DOHH2 (cell line): ENCODE results near the gene ADAM10.

Source experiments
- H3F3A ChIP-seq: fragments of 200-600 bp; sonication (generic), shearing (Covaris generic); 2 replicates; pipeline ENCODE4 v1.6.0; 2016; ENCODE audit warnings: antibody characterized with exemption, mild to moderate bottlenecking; ENCODE audit not compliant: control insufficient read depth, insufficient read depth
- H3K27ac ChIP-seq: fragments of 200-600 bp; sonication (generic); 2 replicates; pipeline ENCODE4 v1.5.1; 2014; ENCODE audit warnings: low read depth, mild to moderate bottlenecking, low read length, moderate library complexity
- H3K27me3 ChIP-seq: fragments of 200-600 bp; sonication (generic); 2 replicates; pipeline ENCODE4 v1.6.1; 2014; ENCODE audit warnings: mild to moderate bottlenecking, low read length, mixed read lengths; ENCODE audit not compliant: control insufficient read depth
- H3K36me3 ChIP-seq: fragments of 200-600 bp; sonication (generic); 2 replicates; pipeline ENCODE4 v1.6.1; 2014; ENCODE audit warnings: mild to moderate bottlenecking, low read length, moderate library complexity, mixed read lengths; ENCODE audit not compliant: control insufficient read depth
- H3K4me1 ChIP-seq: fragments of 200-600 bp; sonication (generic); 2 replicates; pipeline ENCODE4 v1.6.1; 2014; ENCODE audit warnings: mild to moderate bottlenecking, low read length, mixed read lengths; ENCODE audit not compliant: control insufficient read depth
- H3K4me2 ChIP-seq: fragments of 200-600 bp; sonication (generic); 2 replicates; pipeline ENCODE4 v1.6.0; 2014; ENCODE audit warnings: mild to moderate bottlenecking, low read length, moderate library complexity
- H3K4me3 ChIP-seq: fragments of 200-600 bp; sonication (generic); 2 replicates; pipeline ENCODE4 v1.5.1; 2014; ENCODE audit warnings: mild to moderate bottlenecking, low read length, mixed read lengths
- H3K79me2 ChIP-seq: fragments of 200-600 bp; sonication (generic); 2 replicates; pipeline ENCODE4 v1.6.1; 2014; ENCODE audit warnings: mild to moderate bottlenecking, low read length, mixed read lengths; ENCODE audit not compliant: control insufficient read depth
- H3K9me2 ChIP-seq: fragments of 200-600 bp; sonication (generic); replicated peaks from 2 replicates; pipeline ENCODE4 v1.6.1; 2014; ENCODE audit warnings: mild to moderate bottlenecking, low read length, mixed read lengths; ENCODE audit not compliant: control insufficient read depth
- H3K9me3 ChIP-seq: fragments of 200-600 bp; sonication (generic); 2 replicates; pipeline ENCODE4 v1.6.1; 2014; ENCODE audit warnings: antibody characterized with exemption, low read length, mixed read lengths; ENCODE audit not compliant: control insufficient read depth, insufficient read depth
- H4K20me1 ChIP-seq: fragments of 200-600 bp; sonication (generic); 2 replicates; pipeline ENCODE4 v1.6.0; 2014; ENCODE audit warnings: low read depth, mild to moderate bottlenecking, antibody characterized with exemption, low read length, moderate library complexity; ENCODE audit not compliant: control insufficient read depth, insufficient read depth
- CTCF ChIP-seq: fragments of 200-600 bp; sonication (generic); IDR thresholded peaks from one replicate; pipeline ENCODE4 v1.5.1; 2014; ENCODE audit warnings: antibody characterized with exemption, mild to moderate bottlenecking, low read depth, low read length; ENCODE audit not compliant: poor library complexity, severe bottlenecking
- EZH2phosphoT487 ChIP-seq: fragments of 200-600 bp; sonication (generic); IDR thresholded peaks from 2 replicates; pipeline ENCODE4 v1.6.1; 2017; ENCODE audit warnings: borderline replicate concordance, mild to moderate bottlenecking, antibody characterized with exemption, low read length, moderate library complexity, mixed read lengths

ADAM10 gene

GRCh38 chr15:58588096-58588495, 161.4 kb downstream of the ADAM10 start:
- H3K4me2 ChIP-seq, result no peak overlapping the region
- H3K27ac ChIP-seq, result no peak overlapping the region
- no peak overlapping the region for H3K4me3 ChIP-seq
- peaks cover 9% of the 10 kb centered on the region for H3K9me3 ChIP-seq
- TF ChIP-seq EZH2phosphoT487 (no peak), CTCF (no peak)
- H3K4me1 ChIP-seq, result peaks cover 12% of the 10 kb centered on the region
- H3K9me2 ChIP-seq, result no peaks in the 10 kb centered on the region
- no peaks in the 10 kb centered on the region for H3F3A ChIP-seq
- no peaks in the 10 kb centered on the region for H3K36me3 ChIP-seq
- H3K27me3 ChIP-seq, result no peaks in the 10 kb centered on the region
- H3K79me2 ChIP-seq, result no peaks in the 10 kb centered on the region
- no peaks in the 10 kb centered on the region for H4K20me1 ChIP-seq

GRCh38 chr15:58587486-58587885, 162.0 kb downstream of the ADAM10 start:
- Histone ChIP-seq H3K79me2 (no peaks in the 10 kb centered on the region), H3K9me2 (no peaks in the 10 kb centered on the region), H3K27ac (no peak overlapping the region), H3K4me3 (no peak overlapping the region), H3F3A (no peaks in the 10 kb centered on the region), H3K4me1 (peaks cover 12% of the 10 kb centered on the region), H4K20me1 (no peaks in the 10 kb centered on the region), H3K4me2 (no peak overlapping the region), H3K27me3 (no peaks in the 10 kb centered on the region), H3K9me3 (peaks cover 9% of the 10 kb centered on the region), H3K36me3 (no peaks in the 10 kb centered on the region)
- TF ChIP-seq CTCF, result no peak
- no peak for TF ChIP-seq EZH2phosphoT487

GRCh38 chr15:58585693-58586443, 163.6 kb downstream of the ADAM10 start:
- Histone ChIP-seq H3K4me3 (peak overlapping the region; percentile 7; the same call in 1 of the 2 replicates), H3K27ac (no peak overlapping the region)

More at GRCh38 chr15:58585693-58586443, 163.6 kb downstream of the ADAM10 start:
- H3K4me1 ChIP-seq, result peaks cover 12% of the 10 kb centered on the region
- H3K9me2 ChIP-seq, result no peaks in the 10 kb centered on the region
- H3K4me2 ChIP-seq, result peak overlapping the region; percentile 45
- TF ChIP-seq EZH2phosphoT487 (no peak), CTCF (no peak)
- H3K36me3 ChIP-seq, result no peaks in the 10 kb centered on the region
- H3F3A ChIP-seq, result no peaks in the 10 kb centered on the region
- no peaks in the 10 kb centered on the region for H4K20me1 ChIP-seq
- no peaks in the 10 kb centered on the region for H3K79me2 ChIP-seq
- H3K27me3 ChIP-seq, result no peaks in the 10 kb centered on the region
- H3K9me3 ChIP-seq, result peaks cover 9% of the 10 kb centered on the region
